A549 treated with RU486 at 1 μM for 4 hours (cell line): ENCODE measurements around the gene GPAM. TPM values are rescaled to one million over a fixed set of nuclear protein-coding genes. Genes with fewer than 3 reads are reported as not detected.

Source experiments
- total RNA-seq: library from RNA; stranded (reverse); fragments of 200-300 nt; extraction: Qiagen RNA extraction; gene quantifications from 5 replicates; pipeline ENCODE4 v1.2.3, GENCODE V29; 2022; ENCODE audit warnings: low read depth

GPAM gene, protein sequence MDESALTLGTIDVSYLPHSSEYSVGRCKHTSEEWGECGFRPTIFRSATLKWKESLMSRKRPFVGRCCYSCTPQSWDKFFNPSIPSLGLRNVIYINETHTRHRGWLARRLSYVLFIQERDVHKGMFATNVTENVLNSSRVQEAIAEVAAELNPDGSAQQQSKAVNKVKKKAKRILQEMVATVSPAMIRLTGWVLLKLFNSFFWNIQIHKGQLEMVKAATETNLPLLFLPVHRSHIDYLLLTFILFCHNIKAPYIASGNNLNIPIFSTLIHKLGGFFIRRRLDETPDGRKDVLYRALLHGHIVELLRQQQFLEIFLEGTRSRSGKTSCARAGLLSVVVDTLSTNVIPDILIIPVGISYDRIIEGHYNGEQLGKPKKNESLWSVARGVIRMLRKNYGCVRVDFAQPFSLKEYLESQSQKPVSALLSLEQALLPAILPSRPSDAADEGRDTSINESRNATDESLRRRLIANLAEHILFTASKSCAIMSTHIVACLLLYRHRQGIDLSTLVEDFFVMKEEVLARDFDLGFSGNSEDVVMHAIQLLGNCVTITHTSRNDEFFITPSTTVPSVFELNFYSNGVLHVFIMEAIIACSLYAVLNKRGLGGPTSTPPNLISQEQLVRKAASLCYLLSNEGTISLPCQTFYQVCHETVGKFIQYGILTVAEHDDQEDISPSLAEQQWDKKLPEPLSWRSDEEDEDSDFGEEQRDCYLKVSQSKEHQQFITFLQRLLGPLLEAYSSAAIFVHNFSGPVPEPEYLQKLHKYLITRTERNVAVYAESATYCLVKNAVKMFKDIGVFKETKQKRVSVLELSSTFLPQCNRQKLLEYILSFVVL
- total RNA-seq, result 3.8 to 6.9 TPM (median 6.8 TPM) in 5 replicates

DNA sequence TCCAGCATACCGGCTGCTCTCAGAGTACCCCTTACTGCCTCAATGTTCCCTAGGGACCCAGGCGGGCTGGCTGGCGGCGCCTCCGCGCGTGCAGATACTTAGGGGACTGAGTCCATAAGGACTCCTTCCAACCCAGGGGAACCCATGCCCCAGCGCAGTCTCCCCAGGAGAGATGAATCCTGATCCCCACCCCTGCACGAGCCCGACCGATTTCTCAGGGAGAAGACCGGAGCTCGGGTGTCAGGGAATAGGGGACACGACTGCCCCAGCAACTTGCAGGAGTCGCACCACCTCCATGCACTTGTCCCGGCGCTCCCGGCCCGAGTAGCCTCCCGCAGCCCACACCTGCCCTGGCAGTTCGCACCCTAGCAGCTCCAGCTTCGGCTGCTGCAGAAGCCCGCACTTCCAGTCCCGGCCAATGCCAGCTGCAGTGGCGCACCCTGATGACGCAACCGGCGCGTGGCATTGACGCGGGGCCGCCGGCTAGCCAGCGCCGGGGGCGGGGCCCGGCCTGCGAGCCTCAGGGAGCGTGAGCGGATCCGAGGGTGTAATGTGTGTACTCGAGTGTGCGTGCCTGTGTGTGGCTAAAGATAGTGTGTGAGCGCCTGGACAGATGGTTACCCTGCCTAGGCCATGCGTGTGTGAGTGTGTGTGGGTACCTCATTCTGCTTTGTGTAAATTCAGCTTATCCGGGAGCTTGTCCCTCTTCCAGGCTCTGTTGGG lies at the start of gene GPAM:
TSS of gene GPAM (minus strand) at position 437 of the 723 bp plus-strand sequence. CDS start 1,981 bp downstream, outside the sequence.

Other genes with a start within 250 kb of the GPAM start
- not detected in 5 replicates for gene TECTB, start 99.6 kb upstream of the GPAM start, total RNA-seq
- 0.14 to 0.32 TPM (median 0.24 TPM) in 4 of 5 replicates, not detected in the other for gene ACSL5, start 190.4 kb upstream of the GPAM start, total RNA-seq